Hepatocyte (in vitro differentiated cells): ENCODE data around the gene BRD3OS. TPM values are rescaled to one million over a fixed set of nuclear protein-coding genes. Genes with fewer than 3 reads are reported as not detected.

Experiments
- DNase-seq: peaks from one replicate; pipeline ENCODE4 v3.0.0-alpha.2; 2016; ENCODE audit warnings: low spot score
- H2AFZ ChIP-seq: fragments of 200-600 bp; sonication (generic); 2 replicates; pipeline ENCODE4 v1.6.0; 2016; ENCODE audit warnings: antibody characterized with exemption, mild to moderate bottlenecking
- H3K27ac ChIP-seq: fragments of 200-600 bp; sonication (generic); 2 replicates; pipeline ENCODE4 v1.5.1; 2016; ENCODE audit warnings: mild to moderate bottlenecking
- H3K27me3 ChIP-seq: fragments of 200-600 bp; sonication (generic); 2 replicates; pipeline ENCODE4 v1.6.1; 2016
- H3K36me3 ChIP-seq: fragments of 200-600 bp; sonication (generic); replicated peaks from 2 replicates; pipeline ENCODE4 v1.5.1; 2016; ENCODE audit warnings: low read depth; ENCODE audit not compliant: insufficient read depth
- H3K4me1 ChIP-seq: fragments of 200-600 bp; sonication (generic); 2 replicates; pipeline ENCODE4 v1.5.1; 2016; ENCODE audit warnings: mild to moderate bottlenecking, moderate library complexity; ENCODE audit not compliant: insufficient read depth
- H3K4me2 ChIP-seq: fragments of 200-600 bp; sonication (generic); 2 replicates; pipeline ENCODE4 v1.6.0; 2016
- H3K4me3 ChIP-seq: fragments of 200-600 bp; sonication (generic); 2 replicates; pipeline ENCODE4 v1.5.1; 2016; ENCODE audit warnings: mild to moderate bottlenecking
- H3K79me2 ChIP-seq: fragments of 200-600 bp; sonication (generic); 2 replicates; pipeline ENCODE4 v1.6.0; 2017; ENCODE audit warnings: mild to moderate bottlenecking
- H3K9me2 ChIP-seq: fragments of 200-600 bp; sonication (generic); replicated peaks from 2 replicates; pipeline ENCODE4 v1.6.0; 2017; ENCODE audit warnings: mild to moderate bottlenecking; ENCODE audit not compliant: insufficient read depth
- H3K9me3 ChIP-seq: fragments of 200-600 bp; sonication (generic); 2 replicates; pipeline ENCODE4 v1.5.1; 2016; ENCODE audit warnings: low read depth, mild to moderate bottlenecking
- H4K20me1 ChIP-seq: fragments of 200-600 bp; sonication (generic); 2 replicates; pipeline ENCODE4 v1.6.0; 2016; ENCODE audit warnings: mild to moderate bottlenecking; ENCODE audit not compliant: insufficient read depth, poor library complexity, severe bottlenecking
- CTCF ChIP-seq: fragments of 200-600 bp; sonication (generic); IDR thresholded peaks from 2 replicates; pipeline ENCODE4 v1.5.1; 2016; ENCODE audit warnings: antibody characterized with exemption, mild to moderate bottlenecking; ENCODE audit not compliant: poor library complexity
- EZH2 ChIP-seq: fragments of 200-600 bp; sonication (generic); IDR thresholded peaks from 2 replicates; pipeline ENCODE4 v1.6.1; 2016; ENCODE audit warnings: antibody characterized with exemption, mild to moderate bottlenecking, borderline replicate concordance
- EZH2phosphoT487 ChIP-seq: fragments of 200-600 bp; sonication (generic); IDR thresholded peaks from one replicate; pipeline ENCODE4 v1.6.1; 2018; ENCODE audit warnings: antibody characterized with exemption, mild to moderate bottlenecking, low read depth, moderate library complexity; ENCODE audit not compliant: unreplicated experiment, severe bottlenecking
- WGBS: methylation state at CpG from one replicate; pipeline ENCODE4 v1.1.6; 2016; ENCODE audit warnings: low lambda C conversion rate; ENCODE audit errors: missing lambda C conversion rate; 5-methylcytosine and 5-hydroxymethylcytosine counted together
- polyA plus RNA-seq: library from polyadenylated mRNA; unstranded; fragments of >200 nt; fragmentation: Nextera tagmentation; extraction: Ambion mirVana; gene quantifications from 2 replicates; pipeline ENCODE4 v1.2.1, GENCODE V29; 2016
- total RNA-seq: library from RNA; depleted of rRNA; stranded (reverse); fragments of >200 nt; gene quantifications from 2 replicates; pipeline ENCODE4 v1.2.3, GENCODE V29; 2014

Gene BRD3OS
- total and polyA plus RNA-seq, 2 experiments from 2014 or later = 13.4 to 14.9 TPM

DNA sequence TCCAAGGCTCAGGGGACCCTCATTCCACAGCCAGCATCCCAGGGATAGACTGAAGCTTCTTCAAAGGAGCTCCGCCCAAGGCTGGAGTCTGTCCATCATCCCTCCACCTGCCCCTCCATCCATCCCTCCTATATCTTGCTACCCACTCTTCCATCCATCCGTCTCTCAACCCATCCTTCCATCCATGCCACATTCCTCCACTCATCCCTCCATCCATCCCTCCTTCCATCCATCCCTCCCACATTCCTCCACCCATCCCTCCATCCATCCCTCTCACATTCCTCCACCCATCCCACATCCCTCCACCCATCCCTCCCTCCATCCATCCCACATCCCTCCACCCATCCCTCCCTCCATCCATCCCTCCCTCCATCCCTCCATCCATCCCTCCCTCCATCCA is 27.7 kb upstream of the BRD3OS start:
- Histone ChIP-seq H3K4me2 (no peak overlapping the region), H3K27ac (no peak overlapping the region), H4K20me1 (peaks cover 3% of the 10 kb centered on the region), H3K27me3 (no peaks in the 10 kb centered on the region), H3K4me3 (no peak overlapping the region), H3K9me2 (no peaks in the 10 kb centered on the region), H2AFZ (no peak overlapping the region), H3K4me1 (peaks cover 8% of the 10 kb centered on the region), H3K79me2 (peaks cover 7% of the 10 kb centered on the region), H3K9me3 (no peaks in the 10 kb centered on the region), H3K36me3 (no peaks in the 10 kb centered on the region)
- DNase-seq = no peak
- 95% methylated on average over 2 of the region's 2 CpGs for WGBS
- TF ChIP-seq CTCF = no peak
- no peak for TF ChIP-seq EZH2

- Histone ChIP-seq H3K4me3 (no peak overlapping the region), H3K9me2 (no peaks in the 10 kb centered on the region), H3K79me2 (no peaks in the 10 kb centered on the region), H3K36me3 (no peaks in the 10 kb centered on the region), H3K4me2 (no peak overlapping the region), H4K20me1 (peaks cover 2% of the 10 kb centered on the region), H3K27ac (no peak overlapping the region), H2AFZ (no peak overlapping the region), H3K27me3 (no peaks in the 10 kb centered on the region), H3K4me1 (peaks cover 3% of the 10 kb centered on the region), H3K9me3 (no peaks in the 10 kb centered on the region)
- DNase-seq = no peak
- TF ChIP-seq CTCF (no peak), EZH2 (no peak), EZH2phosphoT487 (no peak)
- no CpG with 5 or more reads among the region's 1 CpG for WGBS
Observed at GRCh38 chr9:133998915-133999595, 26.2 kb upstream of the BRD3OS start.

DNA sequence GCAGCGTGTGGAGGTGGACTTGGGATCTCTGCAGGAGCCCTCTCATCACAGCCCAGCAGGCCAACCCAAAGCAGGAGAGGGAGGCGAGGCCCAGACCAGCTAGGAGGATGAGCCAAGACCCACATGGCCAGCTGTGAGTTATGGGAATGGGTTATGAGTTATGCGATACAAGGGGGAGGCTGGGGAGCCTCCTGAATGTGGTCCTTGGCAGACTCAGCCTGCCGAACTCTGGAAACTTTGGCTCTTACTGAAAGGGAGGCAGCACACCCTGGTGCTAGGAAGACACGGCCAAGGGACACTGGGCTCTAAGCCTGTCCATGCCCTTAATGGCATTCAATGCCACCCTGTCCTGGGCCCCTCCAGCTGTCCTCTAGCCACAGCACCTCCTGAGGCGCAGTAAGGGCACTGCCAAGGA is 25.4 kb upstream of the BRD3OS start:
- Histone ChIP-seq H3K4me2 (no peak overlapping the region), H3K79me2 (no peaks in the 10 kb centered on the region), H4K20me1 (no peaks in the 10 kb centered on the region), H3K27ac (no peak overlapping the region), H3K9me2 (no peaks in the 10 kb centered on the region), H3K4me3 (no peak overlapping the region), H3K27me3 (no peaks in the 10 kb centered on the region), H3K4me1 (no peaks in the 10 kb centered on the region), H3K36me3 (no peaks in the 10 kb centered on the region), H2AFZ (no peak overlapping the region), H3K9me3 (no peaks in the 10 kb centered on the region)
- no peak for DNase-seq
- TF ChIP-seq EZH2phosphoT487 (no peak), CTCF (no peak), EZH2 (no peak)
- 89% methylated on average over 6 of the region's 6 CpGs for WGBS
